GM12878 (cell line): Measurements from ENCODE around the gene CRYGS. TPM values are rescaled to one million over a fixed set of nuclear protein-coding genes. Genes with fewer than 3 reads are reported as not detected.

Source experiments
- ATAC-seq: fragments of 200-7000 bp; cut with Tn5 transposase; 3 replicates; pipeline ENCODE4 v1.9.1; 2020; ENCODE audit warnings: mild to moderate bottlenecking, moderate library complexity
- BruUV-seq: library from RNA; stranded (reverse); fragments of 400-500 nt; replicated peaks from 2 replicates; lab custom pipeline; 2021; lab: Mats Ljungman, UMichigan
- CTCF ChIA-PET: fragments of 300-600 bp; sonication (Branson Sonifier 250); formaldehyde crosslinking; extraction: SDS; loops from one replicate; lab custom pipeline; 2021; ENCODE audit warnings: inconsistent platforms; lab: Yijun Ruan, JAX
- POLR2A ChIA-PET: fragments of 350-600 bp; formaldehyde crosslinking; extraction: SDS; loops from one replicate; lab custom pipeline; 2021; ENCODE audit warnings: inconsistent platforms; lab: Charles Lee
- RAD21 ChIA-PET: fragments of 300-600 bp; sonication (Branson Sonifier 250); formaldehyde crosslinking; loops from one replicate; lab custom pipeline; 2023; ENCODE audit warnings: antibody characterized with exemption; ENCODE audit not compliant: unreplicated experiment; lab: Charles Lee
- SMC1A ChIA-PET: fragments of 300-600 bp; sonication (Branson Sonifier 250); formaldehyde crosslinking; loops from one replicate; lab custom pipeline; 2023; ENCODE audit not compliant: unreplicated experiment, uncharacterized antibody; lab: Charles Lee
- DNase-seq: peaks from one replicate; pipeline ENCODE4 v3.0.0-alpha.2; 2011; ENCODE audit warnings: low read depth, low spot score
- FAIRE-seq: peaks from 3 replicates; lab custom pipeline; 2011; peaks lifted over from hg19 to GRCh38; lab: Jason Lieb, UNC
- H2AFZ ChIP-seq: 2 replicates; pipeline ENCODE4 v1.6.0; 2011; ENCODE audit warnings: low read depth, low read length, control low read depth; ENCODE audit not compliant: control insufficient read depth
- H3K27ac ChIP-seq: 2 replicates; pipeline ENCODE4 v1.5.1; 2011; ENCODE audit warnings: control low read depth; ENCODE audit not compliant: control insufficient read depth, insufficient read depth
- H3K27me3 ChIP-seq, 2 experiments: replicated peaks in 1 of 2; 2 replicates each; pipeline versions ENCODE4 v1.6.0 to v1.6.1; 2011; ENCODE audit warnings: low read length in 1 of 2; ENCODE audit not compliant: control insufficient read depth in 2 of 2, insufficient read depth in 2 of 2
- H3K36me3 ChIP-seq, 2 experiments: 2 replicates each; pipeline ENCODE4 v1.5.1; 2011; ENCODE audit warnings: low read length in 1 of 2; ENCODE audit not compliant: control insufficient read depth in 2 of 2, insufficient read depth in 2 of 2
- H3K4me1 ChIP-seq: 2 replicates; pipeline ENCODE4 v1.6.1; 2011; ENCODE audit warnings: mild to moderate bottlenecking, low read length, moderate library complexity, mixed read lengths; ENCODE audit not compliant: control insufficient read depth, insufficient read depth
- H3K4me2 ChIP-seq: 2 replicates; pipeline ENCODE4 v1.6.0; 2011; ENCODE audit warnings: control low read depth; ENCODE audit not compliant: control insufficient read depth, insufficient read depth
- H3K4me3 ChIP-seq: fragments of 200-600 bp; sonication (generic); 2 replicates; pipeline ENCODE4 v1.5.1; 2016
- H3K79me2 ChIP-seq: 2 replicates; pipeline ENCODE4 v1.6.0; 2011; ENCODE audit warnings: low read length; ENCODE audit not compliant: control insufficient read depth, insufficient read depth
- H3K9ac ChIP-seq: 2 replicates; pipeline ENCODE4 v1.8.0; 2011; ENCODE audit warnings: low read length, control low read depth, mixed read lengths; ENCODE audit not compliant: control insufficient read depth, insufficient read depth
- H3K9me3 ChIP-seq: replicated peaks from 3 replicates; pipeline ENCODE4 v1.5.1; 2011; ENCODE audit warnings: mild to moderate bottlenecking, low read length; ENCODE audit not compliant: control insufficient read depth, insufficient read depth
- H4K20me1 ChIP-seq: 2 replicates; pipeline ENCODE4 v1.6.0; 2011; ENCODE audit not compliant: control insufficient read depth, insufficient read depth
- CBX3 ChIP-seq: fragments of 200-600 bp; sonication (generic); IDR thresholded peaks from 2 replicates; pipeline ENCODE4 v1.6.1; 2016; ENCODE audit warnings: low read depth, borderline replicate concordance
- CHD1 ChIP-seq: IDR thresholded peaks from 2 replicates; pipeline ENCODE4 v1.6.1; 2012; ENCODE audit warnings: low read depth, low read length, improper control_type of control experiment
- CHD4 ChIP-seq: fragments of 200-600 bp; sonication (generic); IDR thresholded peaks from 2 replicates; pipeline ENCODE4 v1.6.1; 2016; ENCODE audit warnings: mild to moderate bottlenecking
- DPF2 ChIP-seq: fragments of 450-650 bp; IDR thresholded peaks from 2 replicates; pipeline ENCODE4 v1.6.1; 2017; ENCODE audit warnings: mild to moderate bottlenecking
- EED ChIP-seq: sonication (generic); IDR thresholded peaks from 2 replicates; pipeline ENCODE4 v1.6.1; 2016; ENCODE audit warnings: antibody characterized with exemption, low read depth
- JUNB ChIP-seq: IDR thresholded peaks from 2 replicates; pipeline ENCODE4 v1.6.1; 2016; ENCODE audit warnings: antibody characterized with exemption, mild to moderate bottlenecking
- KAT2A ChIP-seq: conservative IDR thresholded peaks from 2 replicates; pipeline ENCODE4 v1.6.1; 2011; ENCODE audit warnings: low read depth, low read length; ENCODE audit not compliant: control insufficient read depth
- NBN ChIP-seq: fragments of 450-650 bp; IDR thresholded peaks from 2 replicates; pipeline ENCODE4 v1.6.1; 2016
- RUNX3 ChIP-seq: IDR thresholded peaks from 2 replicates; pipeline ENCODE4 v1.6.1; 2012; ENCODE audit warnings: low read length, inconsistent platforms
- SMAD1 ChIP-seq: fragments of 450-650 bp; IDR thresholded peaks from 2 replicates; pipeline ENCODE4 v1.6.1; 2018; ENCODE audit warnings: mild to moderate bottlenecking, low read depth; ENCODE audit not compliant: partially characterized antibody
- TBL1XR1 ChIP-seq: IDR thresholded peaks from 2 replicates; pipeline ENCODE4 v1.6.1; 2012; ENCODE audit warnings: low read depth, low read length, improper control_type of control experiment
- WGBS: methylation state at CpG from one replicate; pipeline ENCODE4 v1.1.6; 2016; ENCODE audit warnings: low lambda C conversion rate; ENCODE audit not compliant: insufficient replicate concordance, insufficient coverage; ENCODE audit errors: missing lambda C conversion rate; 5-methylcytosine and 5-hydroxymethylcytosine counted together
- in situ Hi-C: fragments of 300-500 bp; cut with MboI; formaldehyde crosslinking; loops from 9 replicates; pipeline ENCODE4 v1.14.3; 2018; ENCODE audit warnings: mixed read lengths
- intact Hi-C: fragments of 100-400 bp; cut with micrococcal nuclease; formaldehyde crosslinking; loops from one replicate; pipeline ENCODE4 v1.14.2; 2022; ENCODE audit not compliant: unreplicated experiment
- polyA plus RNA-seq, 11 experiments: library from polyadenylated mRNA; depleted of rRNA in 4 of 11; unstranded in 6 of 11; stranded (reverse) in 5 of 11; fragments of >200 nt; fragmentation: Nextera tagmentation in 4 of 11; fragmentation: Illumina TruSeq in 1 of 11; extraction: Ambion mirVana in 4 of 11; extraction: Trizol in 1 of 11; gene quantifications; 1 replicate in 1 of 11; 2 replicates in 10 of 11; pipeline versions ENCODE4 v1.2.1 to v1.2.3, GENCODE V29; 2011 to 2016; ENCODE audit warnings: inconsistent platforms in 2 of 11, missing spikeins in 2 of 11, low read depth in 1 of 11
- total RNA-seq, 4 experiments: library from RNA; depleted of rRNA in 3 of 4; stranded (reverse); fragments of >200 nt in 3 of 4; fragmentation: Illumina TruSeq in 1 of 4; extraction: Trizol in 1 of 4; gene quantifications; 2 replicates each; pipeline versions ENCODE4 v1.2.1 to v1.2.3, GENCODE V29; 2013 to 2021
- TF ChIP-seq, protein P1 (sequence below): fragments of 450-650 bp; IDR thresholded peaks from 2 replicates; pipeline ENCODE4 v1.6.1; 2017; ENCODE audit warnings: borderline replicate concordance
- TF ChIP-seq, protein P2 (sequence below): fragments of 450-650 bp; IDR thresholded peaks from 2 replicates; pipeline ENCODE4 v1.6.1; 2017; ENCODE audit warnings: mild to moderate bottlenecking, moderate library complexity

CRYGS gene
- total and polyA plus RNA-seq, 10 of the 15 experiments (the other 5 are each of a cell fraction or from before 2014, with no cell fraction given): 1.1 to 6.0 (median 2.5) TPM

DNA sequence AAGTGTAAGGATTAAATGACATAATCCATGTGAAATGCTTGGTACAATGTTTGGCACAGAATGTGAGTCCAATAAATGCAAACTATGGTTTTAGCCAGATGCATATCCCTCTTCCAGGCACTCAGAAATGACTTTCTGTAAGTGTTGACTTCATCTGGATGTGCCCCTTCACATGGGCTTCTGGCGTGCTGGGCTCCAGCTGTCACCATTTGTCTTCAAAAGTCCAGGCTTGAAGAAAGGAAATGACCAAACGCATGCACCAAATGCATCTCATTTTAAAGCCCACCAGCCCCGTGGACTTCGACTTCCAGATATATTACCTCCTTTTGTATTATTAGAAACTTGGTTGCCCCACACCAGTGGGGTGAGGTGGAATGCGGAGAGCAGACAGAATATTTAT lies 23.7 kb downstream of the CRYGS start (continued):
- no peak for TF ChIP-seq JUNB

DNA sequence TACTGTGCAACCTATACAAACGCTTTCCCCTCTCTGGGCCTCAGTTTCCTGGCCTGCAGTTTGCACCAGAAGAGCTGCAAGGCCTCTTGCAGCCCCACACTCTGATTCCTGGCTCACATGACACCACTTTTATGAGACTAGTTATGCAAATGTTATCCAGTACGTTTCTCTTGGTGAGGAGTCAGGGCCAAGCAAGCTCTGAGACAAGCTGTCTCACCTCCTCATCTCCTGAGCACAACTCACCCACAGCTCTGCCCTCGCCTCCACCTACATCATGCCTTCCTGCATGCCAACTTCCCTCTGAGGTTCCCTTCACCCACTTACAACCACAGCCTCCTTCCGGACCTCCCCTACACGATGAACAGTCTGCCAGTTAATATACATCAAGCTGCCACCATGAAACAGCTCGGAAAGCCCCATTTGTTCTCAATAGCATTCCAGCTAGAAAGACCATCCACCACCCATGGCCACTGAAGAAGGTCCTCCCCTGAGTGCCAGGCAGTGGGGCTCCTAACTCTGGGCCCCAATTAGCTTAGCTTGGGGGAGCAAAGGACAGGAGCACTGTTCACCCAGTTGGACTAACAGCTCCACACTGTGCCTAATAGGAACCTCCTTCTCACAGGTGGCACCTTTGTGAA lies 25.0 kb downstream of the CRYGS start:
- no peak overlapping the region for H3K4me3 ChIP-seq
- in situ Hi-C loops: no loop called here
- no TSS peak for BruUV-seq
- H3K9me3 ChIP-seq: no peaks in the 10 kb centered on the region; the same call in 2 of the 3 replicates
- H2AFZ ChIP-seq: peak overlapping the region; percentile 46
- WGBS: 6% methylated on average over 6 of the region's 6 CpGs
- H3K4me2 ChIP-seq: peak overlapping the region; percentile 58
- ChIA-PET SMC1A (interaction anchor here (0.7 to 15.9 kb wide), 10 partner anchors 9 to 576 kb away, joined by 3 to 429 read pairs (median 4); no protein-coding TSS in a partner anchor), CTCF (interaction anchor here (0.7 to 14.1 kb wide), 18 partner anchors 8 to 575 kb away, joined by 3 to 282 read pairs (median 4); no protein-coding TSS in a partner anchor), POLR2A (interaction anchor here (1.2 to 3.1 kb wide), 6 partner anchors 10 to 51 kb away, joined by 3 to 25 read pairs (median 8); no protein-coding TSS in a partner anchor), RAD21 (interaction anchor here (0.9 to 9.3 kb wide), 11 partner anchors 8 to 576 kb away, joined by 3 to 224 read pairs (median 6); partner anchors contain the start of gene DNAJB11)
- peak overlapping the region; percentile 28 for H3K27ac ChIP-seq
- H3K27me3 ChIP-seq: no peaks in the 10 kb centered on the region
- no peaks in the 10 kb centered on the region for H3K79me2 ChIP-seq
- peak; percentile 81 for DNase-seq
- H4K20me1 ChIP-seq: no peaks in the 10 kb centered on the region
- ATAC-seq: peak; percentile 54
- H3K4me1 ChIP-seq: peaks cover 51% of the 10 kb centered on the region
- FAIRE-seq: no peak
- H3K36me3 ChIP-seq: no peaks in the 10 kb centered on the region
- intact Hi-C loops: loop anchor here (2.0 kb wide), 1 partner anchor 14 kb away; no protein-coding TSS in a partner anchor
- peak overlapping the region; percentile 3; the same call in 1 of the 2 replicates for H3K9ac ChIP-seq
- TF ChIP-seq RUNX3: peak; percentile 75
- TF ChIP-seq CHD4: no peak
- TF ChIP-seq, protein P1, sequence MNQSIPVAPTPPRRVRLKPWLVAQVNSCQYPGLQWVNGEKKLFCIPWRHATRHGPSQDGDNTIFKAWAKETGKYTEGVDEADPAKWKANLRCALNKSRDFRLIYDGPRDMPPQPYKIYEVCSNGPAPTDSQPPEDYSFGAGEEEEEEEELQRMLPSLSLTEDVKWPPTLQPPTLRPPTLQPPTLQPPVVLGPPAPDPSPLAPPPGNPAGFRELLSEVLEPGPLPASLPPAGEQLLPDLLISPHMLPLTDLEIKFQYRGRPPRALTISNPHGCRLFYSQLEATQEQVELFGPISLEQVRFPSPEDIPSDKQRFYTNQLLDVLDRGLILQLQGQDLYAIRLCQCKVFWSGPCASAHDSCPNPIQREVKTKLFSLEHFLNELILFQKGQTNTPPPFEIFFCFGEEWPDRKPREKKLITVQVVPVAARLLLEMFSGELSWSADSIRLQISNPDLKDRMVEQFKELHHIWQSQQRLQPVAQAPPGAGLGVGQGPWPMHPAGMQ: no peak
- 0 out of 2 replicates have a peak, but pooled peaks have one; percentile 24 for TF ChIP-seq NBN
- no peak for TF ChIP-seq KAT2A
- TF ChIP-seq, protein P2, sequence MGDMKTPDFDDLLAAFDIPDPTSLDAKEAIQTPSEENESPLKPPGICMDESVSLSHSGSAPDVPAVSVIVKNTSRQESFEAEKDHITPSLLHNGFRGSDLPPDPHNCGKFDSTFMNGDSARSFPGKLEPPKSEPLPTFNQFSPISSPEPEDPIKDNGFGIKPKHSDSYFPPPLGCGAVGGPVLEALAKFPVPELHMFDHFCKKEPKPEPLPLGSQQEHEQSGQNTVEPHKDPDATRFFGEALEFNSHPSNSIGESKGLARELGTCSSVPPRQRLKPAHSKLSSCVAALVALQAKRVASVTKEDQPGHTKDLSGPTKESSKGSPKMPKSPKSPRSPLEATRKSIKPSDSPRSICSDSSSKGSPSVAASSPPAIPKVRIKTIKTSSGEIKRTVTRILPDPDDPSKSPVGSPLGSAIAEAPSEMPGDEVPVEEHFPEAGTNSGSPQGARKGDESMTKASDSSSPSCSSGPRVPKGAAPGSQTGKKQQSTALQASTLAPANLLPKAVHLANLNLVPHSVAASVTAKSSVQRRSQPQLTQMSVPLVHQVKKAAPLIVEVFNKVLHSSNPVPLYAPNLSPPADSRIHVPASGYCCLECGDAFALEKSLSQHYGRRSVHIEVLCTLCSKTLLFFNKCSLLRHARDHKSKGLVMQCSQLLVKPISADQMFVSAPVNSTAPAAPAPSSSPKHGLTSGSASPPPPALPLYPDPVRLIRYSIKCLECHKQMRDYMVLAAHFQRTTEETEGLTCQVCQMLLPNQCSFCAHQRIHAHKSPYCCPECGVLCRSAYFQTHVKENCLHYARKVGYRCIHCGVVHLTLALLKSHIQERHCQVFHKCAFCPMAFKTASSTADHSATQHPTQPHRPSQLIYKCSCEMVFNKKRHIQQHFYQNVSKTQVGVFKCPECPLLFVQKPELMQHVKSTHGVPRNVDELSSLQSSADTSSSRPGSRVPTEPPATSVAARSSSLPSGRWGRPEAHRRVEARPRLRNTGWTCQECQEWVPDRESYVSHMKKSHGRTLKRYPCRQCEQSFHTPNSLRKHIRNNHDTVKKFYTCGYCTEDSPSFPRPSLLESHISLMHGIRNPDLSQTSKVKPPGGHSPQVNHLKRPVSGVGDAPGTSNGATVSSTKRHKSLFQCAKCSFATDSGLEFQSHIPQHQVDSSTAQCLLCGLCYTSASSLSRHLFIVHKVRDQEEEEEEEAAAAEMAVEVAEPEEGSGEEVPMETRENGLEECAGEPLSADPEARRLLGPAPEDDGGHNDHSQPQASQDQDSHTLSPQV: no peak
- no peak for TF ChIP-seq SMAD1
- no peak for TF ChIP-seq TBL1XR1
- no peak for TF ChIP-seq EED
- no peak for TF ChIP-seq CHD1
- 0 out of 2 replicates have a peak, but pooled peaks have one; percentile 19 for TF ChIP-seq DPF2
- no peak for TF ChIP-seq CBX3
